Measurements from ENCODE around the gene GRIP2. TPM values are rescaled to one million over a fixed set of nuclear protein-coding genes. Genes with fewer than 3 reads are reported as not detected.

Gene GRIP2
- total and polyA plus RNA-seq, 9 of the 15 experiments (the other 6 are each of a cell fraction or from before 2014, with no cell fraction given) = 0.01 TPM; not detected in 7

DNA sequence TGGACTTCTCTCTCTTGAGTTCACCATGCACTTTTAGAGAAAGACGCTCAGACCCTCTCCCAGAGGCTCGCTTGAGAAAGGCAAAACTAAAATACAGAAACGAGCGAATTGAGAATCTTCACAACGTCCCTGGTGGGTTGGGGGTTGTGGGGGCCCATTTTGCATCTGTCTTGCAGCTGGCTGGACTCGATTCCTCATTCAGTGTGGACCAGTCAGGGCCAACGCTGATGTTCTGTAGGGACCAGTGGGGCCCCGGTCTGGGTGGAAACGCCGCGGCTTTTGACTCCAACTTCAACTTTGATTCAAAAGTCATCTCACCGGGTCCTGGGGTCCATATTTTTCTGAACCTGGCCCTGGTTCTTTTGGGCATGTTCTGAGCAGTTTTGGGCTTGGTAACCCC is 69.7 kb downstream of the GRIP2 start:
- Histone ChIP-seq H3K4me1 (replicated peaks in 1 of 2; ENCODE audit: control insufficient read depth in 2 of 2, insufficient read depth in 2 of 2, low read length in 2 of 2) (no peaks in the 10 kb centered on the region; a peak in 1 of 5 replicates), H3K4me3 (no peak overlapping the region), H4K20me1 (replicated peaks; ENCODE audit: control insufficient read depth, insufficient read depth, low read length) (no peaks in the 10 kb centered on the region), H3K9ac (ENCODE audit: insufficient read depth in 1 of 2, low read depth in 2 of 2, low read length in 2 of 2) (no peak overlapping the region), H3K9me3 (replicated peaks; ENCODE audit: control insufficient read depth, insufficient read depth, low read depth, low read length) (no peaks in the 10 kb centered on the region), H3K9me1 (ENCODE audit: control insufficient read depth, insufficient read depth, low read length) (peaks cover 5% of the 10 kb centered on the region), H2AFZ (ENCODE audit: low read depth, low read length) (no peak overlapping the region), H3K79me2 (ENCODE audit: control insufficient read depth, insufficient read depth, low read length) (no peaks in the 10 kb centered on the region), H3K27ac (ENCODE audit: extremely low read depth, low read depth, low read length) (no peak overlapping the region), H3K36me3 (ENCODE audit: control insufficient read depth, insufficient read depth, low read length) (peaks cover 99% of the 10 kb centered on the region), H3K4me2 (ENCODE audit: insufficient read depth, low read length) (no peak overlapping the region), H3K27me3 (ENCODE audit: control insufficient read depth in 2 of 2, insufficient read depth in 2 of 2, low read length in 2 of 2) (no peaks in the 10 kb centered on the region; a peak in 1 of 5 replicates)
- in situ Hi-C loops (cut with MboI) = no loop called here
- no TSS peak for BruUV-seq (replicated peaks)
- CTCF ChIA-PET (ENCODE audit: low intra/inter-chr PET ratio) = interaction anchor here (4.7 kb wide), 1 partner anchor 267 kb away, joined by 48 read pairs; no protein-coding TSS in a partner anchor
- no peak for DNase-seq (ENCODE audit: extremely low read depth in 1 of 4, low spot score in 3 of 4)
- 89% methylated on average over 9 of the region's 12 CpGs for WGBS (ENCODE audit: insufficient coverage, low coverage, missing lambda C conversion rate)
- intact Hi-C loops (cut with micrococcal nuclease) = no loop called here
- TF ChIP-seq SNIP1 (IDR thresholded peaks at IDR 0.05; ENCODE audit: low read depth) = no peak
- TF ChIP-seq, protein P1, sequence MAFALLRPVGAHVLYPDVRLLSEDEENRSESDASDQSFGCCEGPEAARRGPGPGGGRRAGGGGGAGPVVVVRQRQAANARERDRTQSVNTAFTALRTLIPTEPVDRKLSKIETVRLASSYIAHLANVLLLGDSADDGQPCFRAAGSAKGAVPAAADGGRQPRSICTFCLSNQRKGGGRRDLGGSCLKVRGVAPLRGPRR (CRISPR knock-in tag; IDR thresholded peaks at IDR 0.05) = no peak
- TF ChIP-seq KAT8 (IDR thresholded peaks at IDR 0.05; ENCODE audit: low read depth) = no peak
- TF ChIP-seq, protein P2, sequence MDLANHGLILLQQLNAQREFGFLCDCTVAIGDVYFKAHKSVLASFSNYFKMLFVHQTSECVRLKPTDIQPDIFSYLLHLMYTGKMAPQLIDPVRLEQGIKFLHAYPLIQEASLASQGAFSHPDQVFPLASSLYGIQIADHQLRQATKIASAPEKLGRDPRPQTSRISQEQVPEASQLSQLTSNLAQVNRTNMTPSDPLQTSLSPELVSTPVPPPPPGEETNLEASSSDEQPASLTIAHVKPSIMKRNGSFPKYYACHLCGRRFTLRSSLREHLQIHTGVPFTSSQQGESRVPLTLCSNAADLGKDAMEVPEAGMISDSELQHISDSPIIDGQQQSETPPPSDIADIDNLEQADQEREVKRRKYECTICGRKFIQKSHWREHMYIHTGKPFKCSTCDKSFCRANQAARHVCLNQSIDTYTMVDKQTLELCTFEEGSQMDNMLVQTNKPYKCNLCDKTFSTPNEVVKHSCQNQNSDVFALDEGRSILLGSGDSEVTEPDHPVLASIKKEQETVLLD (IDR thresholded peaks at IDR 0.05) = no peak
- TF ChIP-seq, protein P3, sequence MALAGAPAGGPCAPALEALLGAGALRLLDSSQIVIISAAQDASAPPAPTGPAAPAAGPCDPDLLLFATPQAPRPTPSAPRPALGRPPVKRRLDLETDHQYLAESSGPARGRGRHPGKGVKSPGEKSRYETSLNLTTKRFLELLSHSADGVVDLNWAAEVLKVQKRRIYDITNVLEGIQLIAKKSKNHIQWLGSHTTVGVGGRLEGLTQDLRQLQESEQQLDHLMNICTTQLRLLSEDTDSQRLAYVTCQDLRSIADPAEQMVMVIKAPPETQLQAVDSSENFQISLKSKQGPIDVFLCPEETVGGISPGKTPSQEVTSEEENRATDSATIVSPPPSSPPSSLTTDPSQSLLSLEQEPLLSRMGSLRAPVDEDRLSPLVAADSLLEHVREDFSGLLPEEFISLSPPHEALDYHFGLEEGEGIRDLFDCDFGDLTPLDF (CRISPR knock-in tag; IDR thresholded peaks at IDR 0.05) = no peak
- TF ChIP-seq CAMTA2 (CRISPR knock-in tag; conservative IDR thresholded peaks at IDR 0.05) = no peak
- no peak for TF ChIP-seq HIVEP1 (CRISPR knock-in tag; IDR thresholded peaks at IDR 0.05)
- TF ChIP-seq RBM39 (optimal IDR thresholded peaks at IDR 0.05; ENCODE audit: low read depth, low read length) = no peak
- TF ChIP-seq FOXP1 (CRISPR knock-in tag; IDR thresholded peaks at IDR 0.05) = no peak
- TF ChIP-seq RBM15 (IDR thresholded peaks at IDR 0.05; ENCODE audit: insufficient read depth, low read length) = no peak
- no peak for TF ChIP-seq RAD21 (CRISPR knock-in tag; conservative IDR thresholded peaks at IDR 0.05 in 1 of 2, IDR thresholded peaks at IDR 0.05 in 1 of 2)
- TF ChIP-seq ARID1B (IDR thresholded peaks at IDR 0.05) = no peak
- TF ChIP-seq ZBTB7A (IDR thresholded peaks at IDR 0.05; ENCODE audit: borderline replicate concordance, control insufficient read depth, low read depth, low read length) = no peak
- no peak for TF ChIP-seq SMARCA5 (IDR thresholded peaks at IDR 0.05)
- TF ChIP-seq ZNF282 (CRISPR knock-in tag; IDR thresholded peaks at IDR 0.05) = no peak
- TF ChIP-seq, protein P4, sequence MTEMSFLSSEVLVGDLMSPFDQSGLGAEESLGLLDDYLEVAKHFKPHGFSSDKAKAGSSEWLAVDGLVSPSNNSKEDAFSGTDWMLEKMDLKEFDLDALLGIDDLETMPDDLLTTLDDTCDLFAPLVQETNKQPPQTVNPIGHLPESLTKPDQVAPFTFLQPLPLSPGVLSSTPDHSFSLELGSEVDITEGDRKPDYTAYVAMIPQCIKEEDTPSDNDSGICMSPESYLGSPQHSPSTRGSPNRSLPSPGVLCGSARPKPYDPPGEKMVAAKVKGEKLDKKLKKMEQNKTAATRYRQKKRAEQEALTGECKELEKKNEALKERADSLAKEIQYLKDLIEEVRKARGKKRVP (CRISPR knock-in tag; IDR thresholded peaks at IDR 0.05) = no peak
- TF ChIP-seq ZNF77 (CRISPR knock-in tag; IDR thresholded peaks at IDR 0.05) = no peak
- no peak for ATAC-seq
- POLR2A ChIA-PET = no interaction called here
- FAIRE-seq = no peak

All from K562 (cell line).